Measurements from ENCODE around the gene TBC1D7.
"Not testable (repeated sequence)": the region's sequence is repeated elsewhere in the genome, so short reads cannot be mapped to it uniquely, and the experiment has no call there.

Gene TBC1D7

DNA sequence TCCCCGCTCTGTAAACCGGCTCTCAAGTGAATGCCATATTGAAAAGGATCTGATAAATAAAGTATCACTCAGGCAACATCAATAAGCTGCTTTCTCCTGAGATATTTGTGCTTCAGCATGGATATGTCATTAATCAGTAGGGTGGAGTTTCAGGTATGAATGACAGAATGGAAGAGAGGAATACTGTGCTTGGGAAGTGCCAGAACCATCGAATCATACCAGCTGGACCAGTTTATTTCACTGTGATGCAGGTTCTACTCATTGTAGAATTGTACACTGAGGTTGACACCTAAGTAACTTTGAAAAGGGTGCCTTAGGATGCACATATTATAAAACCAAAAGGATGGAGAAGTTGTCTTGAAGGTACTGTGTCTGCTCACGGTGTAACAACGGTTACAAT, 17.9 kb upstream of the TBC1D7 start:
- H3K4me3 Mint-ChIP-seq = no peak overlapping the region
- no peaks in the 10 kb centered on the region for H3K36me3 Mint-ChIP-seq
- H3K4me1 Mint-ChIP-seq = no peaks in the 10 kb centered on the region
- H3K27ac Mint-ChIP-seq = no peak overlapping the region
- no peak for ATAC-seq
- no peaks in the 10 kb centered on the region for H3K9me3 Mint-ChIP-seq
- no peak for DNase-seq (ENCODE audit: low spot score in 2 of 2)

DNA sequence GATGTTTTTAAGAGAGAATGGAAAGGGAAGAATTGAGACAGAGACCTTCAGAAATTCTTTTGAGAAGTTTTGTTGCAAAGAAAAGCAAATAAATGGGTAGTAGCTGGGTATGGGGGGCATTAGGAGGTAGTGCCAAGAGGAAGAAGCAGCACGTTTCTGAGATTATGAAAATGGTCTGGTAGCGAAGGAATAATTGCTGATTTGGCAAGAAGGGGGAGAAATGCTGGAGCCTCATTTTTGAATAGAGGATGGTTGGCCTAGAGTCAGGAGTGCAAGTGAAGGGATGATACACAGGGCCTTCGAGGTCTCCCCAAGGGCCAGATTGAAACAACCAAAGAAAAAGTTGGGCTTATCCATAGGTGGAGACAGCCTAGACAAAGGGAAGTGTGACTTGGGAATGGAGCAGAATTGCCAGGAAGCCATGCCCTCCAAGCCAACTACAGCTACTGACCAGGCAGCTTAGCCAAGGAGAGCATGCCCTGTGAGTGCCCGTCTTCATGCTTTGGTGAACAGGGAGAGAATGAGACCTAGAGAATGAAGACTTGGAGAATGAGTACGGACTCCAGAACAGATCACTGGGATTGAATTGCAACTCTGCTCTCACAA, 14.2 kb upstream of the TBC1D7 start:
- no peak overlapping the region for H3K27ac Mint-ChIP-seq
- ATAC-seq (no peak), DNase-seq (ENCODE audit: low spot score in 2 of 2) (no peak)
- no peaks in the 10 kb centered on the region for H3K4me1 Mint-ChIP-seq
- H3K4me3 Mint-ChIP-seq = no peak overlapping the region
- no peaks in the 10 kb centered on the region for H3K36me3 Mint-ChIP-seq
- no peaks in the 10 kb centered on the region for H3K9me3 Mint-ChIP-seq

DNA sequence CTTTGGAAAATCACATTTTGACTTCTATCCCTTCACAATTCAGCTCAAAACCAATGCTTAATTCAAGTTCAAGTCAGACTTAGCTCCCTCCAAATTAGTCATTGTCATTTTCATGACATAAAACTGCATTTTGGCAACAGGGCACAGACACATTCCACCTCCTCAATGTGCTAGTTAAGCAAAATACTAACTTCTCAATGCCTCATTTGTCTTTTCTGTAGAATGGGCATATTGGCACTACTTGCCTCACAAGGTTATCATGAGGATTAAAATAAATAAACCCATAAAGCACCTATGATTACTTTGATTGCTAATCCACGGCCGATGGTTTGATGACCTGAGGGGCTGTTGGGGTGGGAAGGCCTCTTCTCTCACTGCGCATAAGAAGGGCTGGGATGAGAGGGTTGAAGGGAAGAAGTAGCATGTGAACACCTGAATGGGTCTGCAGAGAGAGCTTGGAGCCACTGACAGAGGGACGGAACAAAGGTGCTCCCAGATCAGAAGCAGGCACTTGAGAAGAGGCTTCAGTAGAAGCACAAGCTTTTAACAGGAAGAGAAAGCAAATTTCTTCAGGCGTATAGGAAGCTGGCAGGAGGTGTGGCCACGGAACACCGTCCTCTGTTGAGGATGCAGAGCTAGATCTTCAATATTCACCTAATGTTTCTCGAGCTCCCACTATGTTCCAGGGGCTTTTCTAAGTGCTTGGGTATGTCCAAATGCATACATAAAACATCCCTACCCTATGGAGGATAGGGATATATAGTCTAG, 11.7 kb upstream of the TBC1D7 start:
- no peaks in the 10 kb centered on the region for H3K9me3 Mint-ChIP-seq
- H3K4me1 Mint-ChIP-seq = no peaks in the 10 kb centered on the region
- H3K36me3 Mint-ChIP-seq = no peaks in the 10 kb centered on the region
- ATAC-seq (no peak), DNase-seq (ENCODE audit: low spot score in 2 of 2) (no peak)
- H3K27ac Mint-ChIP-seq = peak overlapping the region; percentile 24
- no peak overlapping the region for H3K4me3 Mint-ChIP-seq

DNA sequence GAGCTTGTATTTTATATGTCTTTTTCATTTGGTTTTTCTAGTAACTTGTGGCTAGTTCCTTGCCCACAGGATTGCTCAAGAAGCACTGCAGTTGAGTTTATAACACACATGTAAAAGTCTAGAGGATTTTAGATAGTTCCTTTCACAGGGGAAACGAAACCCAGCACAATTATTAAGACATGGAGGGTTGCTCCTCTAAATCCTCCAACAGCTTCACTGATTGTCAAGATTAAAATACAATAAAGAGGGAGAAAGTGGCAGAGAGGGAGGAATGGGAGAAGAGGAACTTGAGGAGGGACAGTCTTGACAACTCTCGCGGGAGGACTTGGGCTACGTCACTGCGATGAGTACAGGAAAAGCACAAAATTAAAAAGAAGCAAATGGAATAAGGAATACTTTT, 9.7 kb upstream of the TBC1D7 start:
- H3K36me3 Mint-ChIP-seq = no peaks in the 10 kb centered on the region
- DNase-seq (ENCODE audit: low spot score in 2 of 2) (no peak), ATAC-seq (no peak)
- no peaks in the 10 kb centered on the region for H3K4me1 Mint-ChIP-seq
- no peak overlapping the region for H3K4me3 Mint-ChIP-seq
- H3K27ac Mint-ChIP-seq = no peak overlapping the region
- no peaks in the 10 kb centered on the region for H3K9me3 Mint-ChIP-seq

DNA sequence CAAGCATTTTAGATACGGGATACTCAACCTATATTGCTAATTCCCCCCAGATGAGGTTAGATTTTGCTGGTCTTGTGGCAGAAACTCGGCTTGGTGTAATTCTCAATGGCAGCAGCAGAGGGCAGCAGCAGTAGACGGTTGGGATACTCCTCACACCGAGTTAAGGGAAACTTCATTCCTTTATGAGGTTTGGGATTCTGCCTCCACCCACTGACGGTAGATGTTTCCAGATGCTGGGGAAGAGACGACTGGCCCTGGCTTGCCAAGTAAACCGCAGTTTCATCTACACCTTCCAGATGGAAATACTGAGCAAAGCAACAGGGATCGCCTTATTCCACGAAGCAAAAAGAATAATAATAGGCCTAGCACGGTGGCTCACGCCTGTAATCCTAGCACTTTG, 8.2 kb upstream of the TBC1D7 start:
- Mint-ChIP-seq H3K4me3 (no peak overlapping the region), H3K9me3 (no peaks in the 10 kb centered on the region), H3K27ac (no peak overlapping the region), H3K36me3 (no peaks in the 10 kb centered on the region), H3K4me1 (no peaks in the 10 kb centered on the region)
- peak; percentile 64 for ATAC-seq
- DNase-seq (ENCODE audit: low spot score in 2 of 2) = peak; percentile 72 to 90

DNA sequence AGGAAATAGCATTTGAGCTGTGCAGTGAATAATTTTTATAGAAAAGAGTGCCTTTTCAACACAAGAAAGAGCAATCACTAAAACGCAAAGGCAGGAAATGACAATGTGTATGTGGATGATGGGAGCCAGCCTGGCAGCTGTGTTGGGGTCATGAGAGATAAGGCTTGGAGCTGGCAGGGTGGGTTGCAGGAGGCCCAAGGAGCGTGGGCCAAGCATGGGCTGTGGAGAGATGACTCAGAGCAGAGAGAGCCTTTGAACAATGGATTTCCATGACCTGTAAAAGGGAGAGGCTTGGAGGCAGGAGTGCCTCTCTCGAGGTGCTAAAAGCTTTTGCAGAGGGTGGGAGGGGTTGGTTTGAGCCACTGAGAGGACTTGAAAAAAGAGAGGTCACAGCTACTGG, 6.6 kb upstream of the TBC1D7 start:
- DNase-seq (ENCODE audit: low spot score in 2 of 2) (no peak), ATAC-seq (no peak)
- H3K27ac Mint-ChIP-seq = peak overlapping the region; percentile 17
- H3K4me1 Mint-ChIP-seq = no peaks in the 10 kb centered on the region
- H3K9me3 Mint-ChIP-seq = no peaks in the 10 kb centered on the region
- H3K36me3 Mint-ChIP-seq = no peaks in the 10 kb centered on the region
- H3K4me3 Mint-ChIP-seq = no peak overlapping the region

DNA sequence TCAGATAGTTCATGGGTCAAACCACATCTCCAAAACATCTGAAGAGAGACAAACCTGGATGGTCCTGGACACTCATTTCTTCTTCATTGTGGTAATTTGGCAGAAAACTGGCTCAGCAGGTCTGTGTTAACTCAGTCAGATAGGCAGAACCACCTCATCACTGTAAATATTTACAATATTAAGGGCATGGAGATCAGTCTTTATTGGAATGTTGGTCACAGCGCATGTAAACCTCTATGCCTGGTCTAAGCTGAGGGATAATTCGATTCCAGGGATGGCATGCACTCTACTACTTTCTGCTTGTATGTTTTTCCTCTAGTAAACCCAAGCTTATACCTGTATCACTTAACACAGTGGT, 4.0 kb upstream of the TBC1D7 start:
- Mint-ChIP-seq H3K4me3 (no peak overlapping the region), H3K9me3 (no peaks in the 10 kb centered on the region), H3K4me1 (peaks cover 11% of the 10 kb centered on the region), H3K36me3 (no peaks in the 10 kb centered on the region), H3K27ac (no peak overlapping the region)
- ATAC-seq = no peak
- no peak for DNase-seq (ENCODE audit: low spot score in 2 of 2)

DNA sequence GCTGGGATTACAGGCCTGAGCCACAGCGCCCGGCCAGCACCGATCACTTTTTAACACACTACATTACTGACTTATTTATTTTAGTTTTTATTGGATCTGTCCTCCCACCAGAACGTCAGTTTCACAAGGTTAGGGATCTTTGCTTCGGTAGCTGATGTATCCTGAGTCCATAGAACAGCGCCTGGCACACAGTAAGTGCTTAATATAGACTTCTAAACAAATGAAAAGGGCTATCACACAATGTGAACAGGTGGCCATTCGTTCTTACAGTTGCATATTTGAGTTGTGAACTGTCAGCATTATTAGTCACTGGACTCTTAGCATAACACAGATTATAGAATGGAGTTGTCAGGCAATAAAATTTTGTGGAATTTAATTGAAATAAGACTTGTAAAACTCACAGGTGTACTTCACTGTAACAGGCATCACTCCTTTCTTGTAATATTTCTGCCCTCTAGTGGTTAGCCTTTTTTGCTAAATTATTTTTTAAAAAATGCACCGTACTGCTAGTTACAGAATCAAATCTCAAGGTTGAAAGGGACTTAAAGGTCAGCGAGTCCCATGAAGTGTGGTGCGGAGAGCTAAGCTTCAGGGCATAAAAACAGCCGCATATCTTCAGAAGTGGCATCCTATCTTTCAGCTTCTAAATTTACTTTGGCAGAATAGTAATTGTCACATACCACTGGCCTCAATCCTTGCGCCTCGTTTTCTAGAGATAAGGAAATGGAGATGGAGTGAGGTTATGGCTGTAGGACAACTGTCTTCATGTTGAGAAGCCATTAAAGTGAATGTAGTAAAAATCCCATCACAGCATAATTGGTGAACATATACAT, 3.4 kb upstream of the TBC1D7 start:
- ATAC-seq = no peak
- no peak overlapping the region for H3K27ac Mint-ChIP-seq
- DNase-seq (ENCODE audit: low spot score in 2 of 2) = no peak

DNA sequence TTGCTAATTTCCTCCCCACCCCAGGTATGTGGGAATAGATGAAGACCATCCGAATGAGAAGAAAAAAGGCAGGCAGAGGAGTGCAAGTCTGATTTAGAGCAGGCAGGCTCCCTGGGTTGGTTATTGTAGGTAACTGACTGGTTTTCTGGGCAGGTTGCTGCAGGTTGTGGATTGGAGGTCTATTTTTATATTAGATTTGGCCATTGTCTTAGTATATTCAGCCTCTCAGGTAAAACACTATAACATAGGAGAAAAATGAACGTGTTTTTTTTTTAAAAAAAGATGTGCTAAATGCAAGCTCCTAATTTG, 492 bp upstream of the TBC1D7 start:
- ATAC-seq (no peak), DNase-seq (ENCODE audit: low spot score in 2 of 2) (no peak)
- Mint-ChIP-seq H3K9me3 (no peaks in the 10 kb centered on the region), H3K36me3 (peaks cover 19% of the 10 kb centered on the region), H3K27ac (peak overlapping the region; percentile 92), H3K4me3 (peak overlapping the region; percentile 85), H3K4me1 (peaks cover 12% of the 10 kb centered on the region)

More for the DNA sequence above, 3.4 kb upstream of the TBC1D7 start:
- H3K9me3 Mint-ChIP-seq = no peaks in the 10 kb centered on the region
- H3K4me3 Mint-ChIP-seq = no peak overlapping the region
- H3K36me3 Mint-ChIP-seq = peaks cover under 1% of the 10 kb centered on the region
- H3K4me1 Mint-ChIP-seq = peaks cover 12% of the 10 kb centered on the region

DNA sequence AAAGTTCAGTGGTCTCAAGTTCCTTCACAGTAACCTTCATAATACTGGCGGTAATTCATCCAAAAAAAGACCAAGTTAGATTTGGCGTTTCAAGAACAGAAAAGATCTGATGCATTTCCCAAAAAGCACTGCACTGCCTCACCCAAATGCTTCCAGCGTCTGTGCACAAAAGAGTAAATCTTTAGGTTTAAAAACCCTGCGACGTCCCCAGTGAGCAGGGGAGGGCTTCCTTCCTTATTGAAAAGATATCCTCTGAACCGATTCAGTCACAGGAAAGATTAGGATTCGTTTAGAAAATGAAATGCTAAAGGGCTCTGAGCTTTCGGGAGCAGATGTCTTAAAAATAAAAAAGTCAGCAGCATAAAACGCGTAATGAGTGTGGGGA, 654 bp downstream of the TBC1D7 start:
- Mint-ChIP-seq H3K4me1 (peaks cover 12% of the 10 kb centered on the region), H3K4me3 (peak overlapping the region; percentile 85), H3K27ac (peak overlapping the region; percentile 92), H3K36me3 (peaks cover 30% of the 10 kb centered on the region), H3K9me3 (no peaks in the 10 kb centered on the region)
- ATAC-seq = no peak
- DNase-seq (ENCODE audit: low spot score in 2 of 2) = no peak

DNA sequence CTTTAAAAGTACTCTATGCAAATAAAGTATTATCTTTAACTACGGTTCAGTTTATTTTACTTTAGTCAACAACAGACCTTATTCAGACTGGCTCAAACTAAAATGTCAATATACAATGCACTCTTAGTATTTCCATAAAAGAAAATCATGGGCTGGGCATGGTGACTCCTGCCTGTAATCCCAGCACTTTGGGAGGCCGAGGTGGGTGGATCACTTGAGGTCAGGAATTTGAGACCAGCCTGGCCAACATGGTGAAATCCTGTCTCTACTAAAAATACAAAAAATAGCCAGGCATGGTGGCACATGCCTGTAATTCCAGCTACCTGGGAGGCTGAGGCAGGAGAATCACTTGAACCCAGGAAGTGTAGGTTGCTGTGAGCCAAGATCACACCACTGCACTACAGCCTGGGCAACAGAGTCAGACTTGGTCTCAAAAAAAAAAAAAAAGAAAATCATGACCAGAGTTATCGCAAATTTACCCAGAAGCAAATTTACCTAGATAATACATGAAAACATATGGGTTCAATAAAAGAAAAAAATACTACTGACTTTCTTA, 2.2 kb downstream of the TBC1D7 start:
- Mint-ChIP-seq H3K36me3 (peaks cover 41% of the 10 kb centered on the region), H3K4me1 (peaks cover 12% of the 10 kb centered on the region)
- not testable (repeated sequence) for H3K9me3 Mint-ChIP-seq; H3K4me3 Mint-ChIP-seq; ATAC-seq; H3K27ac Mint-ChIP-seq; DNase-seq (ENCODE audit: low spot score in 2 of 2)

DNA sequence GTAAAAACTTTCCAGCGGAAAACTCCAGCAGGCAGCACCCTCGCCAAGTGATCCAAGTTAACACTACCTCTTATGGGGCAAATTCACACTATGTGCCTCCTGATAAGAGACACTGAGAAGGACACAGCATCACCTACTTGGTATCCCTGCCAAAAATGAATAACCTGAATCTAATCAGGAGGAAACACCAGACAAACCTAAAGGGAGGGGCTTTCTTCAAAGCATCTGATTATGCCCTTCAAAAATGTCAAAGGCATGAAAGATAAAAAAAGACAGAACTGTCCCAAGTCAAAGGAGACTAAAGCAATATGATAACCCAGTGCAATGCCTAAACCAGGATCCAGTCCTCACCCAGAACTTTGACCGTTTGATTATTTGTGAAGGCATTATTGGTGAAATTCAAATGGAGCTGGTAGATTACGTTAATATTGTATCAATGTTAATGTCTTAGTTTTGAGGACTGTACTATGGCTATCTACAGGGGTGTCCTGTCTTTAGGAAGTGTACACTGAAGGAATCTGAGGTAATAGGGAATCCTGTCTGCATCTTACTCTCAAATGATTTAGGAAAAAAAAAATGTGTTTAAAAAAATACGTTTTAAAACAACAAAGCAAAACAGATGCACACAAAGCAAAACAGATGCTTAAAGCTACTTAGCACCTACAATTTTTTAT, 8.3 kb downstream of the TBC1D7 start:
- H3K36me3 Mint-ChIP-seq = peaks cover 93% of the 10 kb centered on the region
- DNase-seq (ENCODE audit: low spot score in 2 of 2) = peak in 1 of 2 donors; percentile 8
- H3K4me1 Mint-ChIP-seq = no peaks in the 10 kb centered on the region
- no peak for ATAC-seq
- H3K9me3 Mint-ChIP-seq = no peaks in the 10 kb centered on the region
- H3K4me3 Mint-ChIP-seq = no peak overlapping the region
- H3K27ac Mint-ChIP-seq = no peak overlapping the region

DNA sequence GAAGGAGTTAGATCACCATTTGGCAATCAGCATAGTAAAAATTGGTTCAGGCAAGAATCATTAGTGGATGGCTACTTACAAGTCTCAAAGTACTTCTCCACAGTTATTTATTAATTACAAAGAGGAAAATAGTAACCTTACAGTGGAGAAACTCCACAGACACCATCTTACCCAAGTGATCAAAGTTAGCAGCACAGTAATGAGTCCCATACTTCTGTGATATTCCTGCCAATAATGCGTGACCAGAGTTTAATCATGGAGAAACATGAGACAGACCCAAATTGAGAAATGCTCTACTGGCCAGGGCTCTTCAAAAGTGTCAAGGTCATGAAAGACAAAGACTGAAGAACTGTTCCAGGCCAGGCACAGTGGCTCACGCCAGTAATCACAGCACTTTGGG, 9.5 kb downstream of the TBC1D7 start:
- ATAC-seq (no peak), DNase-seq (ENCODE audit: low spot score in 2 of 2) (no peak)
- no peak overlapping the region for H3K4me3 Mint-ChIP-seq
- no peaks in the 10 kb centered on the region for H3K4me1 Mint-ChIP-seq
- H3K27ac Mint-ChIP-seq = no peak overlapping the region
- H3K36me3 Mint-ChIP-seq = peaks cover 93% of the 10 kb centered on the region
- no peaks in the 10 kb centered on the region for H3K9me3 Mint-ChIP-seq

DNA sequence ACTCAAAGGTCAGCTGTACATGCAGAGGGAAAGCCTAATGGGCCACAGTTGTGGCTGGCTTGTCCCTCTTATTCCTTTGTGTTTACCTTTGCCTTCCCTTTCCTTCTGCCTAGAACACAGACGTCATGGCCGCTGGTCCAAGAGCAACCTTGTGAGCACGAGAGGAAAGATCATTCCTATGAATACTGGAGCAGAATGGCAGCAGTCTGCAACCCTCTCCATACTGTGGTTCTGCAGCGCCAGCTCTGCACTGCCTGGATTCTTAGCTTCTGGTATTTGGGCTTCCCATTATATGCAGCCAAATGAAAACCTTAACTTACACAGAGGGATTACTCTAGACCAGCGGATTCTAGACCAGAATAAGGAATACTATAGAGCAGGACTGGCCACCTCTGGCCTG, 12.4 kb downstream of the TBC1D7 start:
- ATAC-seq (no peak), DNase-seq (ENCODE audit: low spot score in 2 of 2) (no peak)
- Mint-ChIP-seq H3K36me3 (peaks cover 97% of the 10 kb centered on the region), H3K4me3 (no peak overlapping the region), H3K9me3 (no peaks in the 10 kb centered on the region), H3K27ac (no peak overlapping the region), H3K4me1 (no peaks in the 10 kb centered on the region)

DNA sequence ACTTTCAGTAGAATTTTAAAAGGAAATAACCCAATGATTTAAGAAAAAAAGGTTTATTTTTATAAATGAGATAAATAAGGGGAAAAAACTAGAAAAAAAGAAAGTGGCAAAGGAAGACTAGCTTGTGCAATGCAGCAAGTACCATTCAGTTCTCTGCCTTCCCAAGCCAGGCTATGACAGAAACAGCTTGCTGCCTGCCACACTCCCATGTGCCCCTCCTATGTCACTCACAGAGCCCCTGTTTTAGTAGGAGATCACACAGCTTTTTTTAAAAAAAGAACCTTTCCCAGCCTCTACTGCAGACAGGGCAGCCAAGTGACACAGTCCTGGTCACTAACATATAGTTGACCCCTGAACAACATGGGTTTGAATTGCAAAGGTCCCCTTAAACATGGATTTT, 13.5 kb downstream of the TBC1D7 start:
- no peaks in the 10 kb centered on the region for H3K9me3 Mint-ChIP-seq
- H3K27ac Mint-ChIP-seq = no peak overlapping the region
- no peak for ATAC-seq
- H3K36me3 Mint-ChIP-seq = peaks cover 88% of the 10 kb centered on the region
- no peaks in the 10 kb centered on the region for H3K4me1 Mint-ChIP-seq
- no peak overlapping the region for H3K4me3 Mint-ChIP-seq
- DNase-seq (ENCODE audit: low spot score in 2 of 2) = no peak
